K562 (cell line): ENCODE results near the gene ETS2. TPM values are rescaled to one million over a fixed set of nuclear protein-coding genes. Genes with fewer than 3 reads are reported as not detected.

ENCODE experiments used
- CBX5 ChIP-seq: IDR thresholded peaks from 2 replicates; pipeline ENCODE4 v1.6.1; 2014; ENCODE audit warnings: low read depth, borderline replicate concordance
- JUN ChIP-seq, 2 experiments: sonication (generic) in 1 of 2; formaldehyde crosslinking in 1 of 2; IDR thresholded peaks; 2 replicates each; pipeline versions ENCODE4 v1.6.1 to v1.8.0; 2012 to 2022; ENCODE audit warnings: borderline replicate concordance in 2 of 2, mild to moderate bottlenecking in 2 of 2, improper control_type of control experiment in 1 of 2, low read depth in 1 of 2, low read length in 1 of 2, missing genetic modification reagents in 1 of 2
- NR1H2 ChIP-seq: sonication (generic); formaldehyde crosslinking; IDR thresholded peaks from 2 replicates; pipeline ENCODE4 v1.4.0; 2020; ENCODE audit warnings: mild to moderate bottlenecking, missing genetic modification reagents
- ZC3H8 ChIP-seq: fragments of 450-650 bp; IDR thresholded peaks from 2 replicates; pipeline ENCODE4 v1.6.1; 2017
- polyA plus RNA-seq, 8 experiments: library from polyadenylated mRNA; depleted of rRNA in 4 of 8; stranded (reverse) in 5 of 8; unstranded in 3 of 8; fragments of >200 nt; fragmentation: Nextera tagmentation in 2 of 8; fragmentation: Illumina TruSeq in 1 of 8; extraction: Ambion mirVana in 2 of 8; extraction: Trizol in 1 of 8; gene quantifications; 2 replicates each; pipeline versions ENCODE4 v1.2.1 to v1.2.3, GENCODE V29; 2011 to 2014; ENCODE audit warnings: inconsistent platforms in 1 of 8, missing spikeins in 1 of 8
- total RNA-seq, 7 experiments: library from RNA; depleted of rRNA in 6 of 7; stranded (reverse); fragments of >200 nt in 6 of 7; fragmentation: Illumina TruSeq in 2 of 7; extraction: Trizol in 2 of 7; gene quantifications; 2 replicates each; pipeline versions ENCODE4 v1.2.1 to v1.2.3, GENCODE V29; 2011 to 2021; ENCODE audit warnings: low replicate concordance in 1 of 7
- TF ChIP-seq, protein P1 (sequence below), 2 experiments: fragments of 450-650 bp; IDR thresholded peaks; 2 replicates each; pipeline ENCODE4 v1.6.1; 2016; ENCODE audit warnings: mild to moderate bottlenecking in 2 of 2, borderline replicate concordance in 1 of 2, low read depth in 1 of 2, moderate library complexity in 1 of 2
- TF ChIP-seq, protein P2 (sequence below): fragments of 200-800 bp; sonication (Bioruptor generic); IDR thresholded peaks from 2 replicates; pipeline ENCODE4 v1.6.1; 2017; ENCODE audit warnings: missing genetic modification characterization, missing compliant biosample characterization
- TF ChIP-seq, protein P3 (sequence below): IDR thresholded peaks from 2 replicates; pipeline ENCODE4 v1.6.1; 2011; ENCODE audit warnings: borderline replicate concordance, low read depth, mild to moderate bottlenecking, moderate library complexity, low read length; ENCODE audit not compliant: insufficient read depth, poor library complexity, severe bottlenecking

Gene ETS2
- total and polyA plus RNA-seq, 9 of the 15 experiments (the other 6 are each of a cell fraction or from before 2014, with no cell fraction given) = 1.7 to 24.4 (median 12.2) TPM

DNA sequence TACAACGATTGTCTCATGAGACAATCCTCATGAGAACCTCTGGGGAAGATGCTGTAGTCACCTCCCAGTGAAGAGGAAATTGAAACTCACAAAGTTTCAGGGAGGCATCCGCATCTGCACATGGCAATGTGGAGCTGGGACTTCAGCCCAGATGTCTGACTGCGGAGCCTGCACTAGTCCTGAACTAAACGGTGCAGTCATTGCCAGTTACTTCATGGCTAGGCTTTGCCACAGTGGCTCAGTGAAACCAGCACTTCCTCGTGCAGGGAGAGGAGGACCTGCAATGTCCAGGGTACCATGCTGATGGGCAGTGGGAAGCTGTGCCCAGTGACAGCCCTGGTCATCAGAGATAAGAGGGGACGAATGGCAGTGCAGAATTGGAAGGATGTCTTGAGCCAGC lies 40.7 kb upstream of the ETS2 start (continued):
- TF ChIP-seq, protein P1, sequence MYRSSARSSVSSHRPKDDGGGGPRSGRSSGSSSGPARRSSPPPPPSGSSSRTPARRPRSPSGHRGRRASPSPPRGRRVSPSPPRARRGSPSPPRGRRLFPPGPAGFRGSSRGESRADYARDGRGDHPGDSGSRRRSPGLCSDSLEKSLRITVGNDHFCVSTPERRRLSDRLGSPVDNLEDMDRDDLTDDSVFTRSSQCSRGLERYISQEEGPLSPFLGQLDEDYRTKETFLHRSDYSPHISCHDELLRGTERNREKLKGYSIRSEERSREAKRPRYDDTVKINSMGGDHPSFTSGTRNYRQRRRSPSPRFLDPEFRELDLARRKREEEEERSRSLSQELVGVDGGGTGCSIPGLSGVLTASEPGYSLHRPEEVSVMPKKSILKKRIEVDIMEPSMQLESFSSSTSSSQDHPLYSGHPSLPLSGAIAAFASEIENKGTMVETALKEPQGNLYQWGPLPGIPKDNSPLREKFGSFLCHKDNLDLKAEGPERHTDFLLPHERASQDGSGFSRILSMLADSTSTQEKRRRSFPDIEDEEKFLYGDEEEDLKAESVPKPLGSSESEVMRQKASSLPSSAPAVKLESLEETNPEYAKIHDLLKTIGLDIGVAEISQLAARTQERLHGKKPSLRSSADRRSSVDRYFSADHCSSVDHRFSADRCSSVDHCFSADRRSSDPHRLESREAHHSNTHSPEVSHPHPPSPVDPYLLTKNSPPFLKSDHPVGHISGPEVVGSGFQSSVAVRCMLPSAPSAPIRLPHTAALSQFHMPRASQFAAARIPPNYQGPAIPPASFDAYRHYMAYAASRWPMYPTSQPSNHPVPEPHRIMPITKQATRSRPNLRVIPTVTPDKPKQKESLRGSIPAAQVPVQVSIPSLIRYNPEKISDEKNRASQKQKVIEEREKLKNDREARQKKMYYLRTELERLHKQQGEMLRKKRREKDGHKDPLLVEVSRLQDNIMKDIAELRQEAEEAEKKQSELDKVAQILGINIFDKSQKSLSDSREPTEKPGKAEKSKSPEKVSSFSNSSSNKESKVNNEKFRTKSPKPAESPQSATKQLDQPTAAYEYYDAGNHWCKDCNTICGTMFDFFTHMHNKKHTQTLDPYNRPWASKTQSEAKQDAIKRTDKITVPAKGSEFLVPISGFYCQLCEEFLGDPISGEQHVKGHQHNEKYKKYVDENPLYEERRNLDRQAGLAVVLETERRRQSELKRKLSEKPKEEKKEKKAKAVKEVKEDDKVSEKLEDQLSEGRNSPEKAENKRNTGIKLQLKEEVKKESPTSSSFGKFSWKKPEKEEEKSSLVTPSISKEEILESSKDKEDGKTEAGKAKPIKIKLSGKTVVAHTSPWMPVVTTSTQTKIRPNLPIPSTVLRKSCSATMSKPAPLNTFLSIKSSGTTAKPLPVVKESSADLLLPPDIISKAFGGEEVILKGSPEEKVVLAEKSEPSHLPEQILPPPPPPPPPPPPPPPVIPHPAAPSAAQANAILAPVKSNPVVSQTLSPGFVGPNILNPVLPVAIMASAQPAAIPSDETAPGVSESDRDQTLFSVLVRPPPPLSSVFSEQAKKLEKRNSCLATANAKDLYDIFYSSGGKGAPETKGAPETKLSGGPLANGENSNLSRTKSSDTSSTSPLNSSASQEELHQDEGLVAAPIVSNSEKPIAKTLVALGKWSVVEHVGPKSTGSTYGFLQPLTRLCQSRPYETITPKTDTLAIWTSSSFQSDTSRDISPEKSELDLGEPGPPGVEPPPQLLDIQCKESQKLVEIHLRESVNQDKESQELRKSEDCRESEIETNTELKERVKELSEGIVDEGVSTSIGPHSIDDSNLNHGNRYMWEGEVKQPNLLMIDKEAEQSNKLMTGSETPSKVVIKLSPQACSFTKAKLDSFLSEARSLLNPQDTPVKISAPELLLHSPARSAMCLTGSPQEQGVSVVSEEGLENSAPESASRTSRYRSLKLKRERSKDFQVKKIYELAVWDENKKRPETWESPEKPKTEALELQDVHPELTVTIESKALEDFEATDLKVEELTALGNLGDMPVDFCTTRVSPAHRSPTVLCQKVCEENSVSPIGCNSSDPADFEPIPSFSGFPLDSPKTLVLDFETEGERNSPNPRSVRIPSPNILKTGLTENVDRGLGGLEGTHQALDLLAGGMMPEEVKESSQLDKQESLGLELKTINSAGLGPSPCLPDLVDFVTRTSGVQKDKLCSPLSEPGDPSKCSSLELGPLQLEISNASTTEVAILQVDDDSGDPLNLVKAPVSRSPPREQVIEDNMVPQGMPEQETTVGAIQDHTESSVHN (IDR thresholded peaks at IDR 0.05; ENCODE audit: borderline replicate concordance in 1 of 2, low read depth in 1 of 2) = no peak
- TF ChIP-seq, protein P2, sequence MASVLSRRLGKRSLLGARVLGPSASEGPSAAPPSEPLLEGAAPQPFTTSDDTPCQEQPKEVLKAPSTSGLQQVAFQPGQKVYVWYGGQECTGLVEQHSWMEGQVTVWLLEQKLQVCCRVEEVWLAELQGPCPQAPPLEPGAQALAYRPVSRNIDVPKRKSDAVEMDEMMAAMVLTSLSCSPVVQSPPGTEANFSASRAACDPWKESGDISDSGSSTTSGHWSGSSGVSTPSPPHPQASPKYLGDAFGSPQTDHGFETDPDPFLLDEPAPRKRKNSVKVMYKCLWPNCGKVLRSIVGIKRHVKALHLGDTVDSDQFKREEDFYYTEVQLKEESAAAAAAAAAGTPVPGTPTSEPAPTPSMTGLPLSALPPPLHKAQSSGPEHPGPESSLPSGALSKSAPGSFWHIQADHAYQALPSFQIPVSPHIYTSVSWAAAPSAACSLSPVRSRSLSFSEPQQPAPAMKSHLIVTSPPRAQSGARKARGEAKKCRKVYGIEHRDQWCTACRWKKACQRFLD (CRISPR knock-in tag) = no peak
- no peak for TF ChIP-seq NR1H2 (CRISPR knock-in tag)
- TF ChIP-seq, protein P3, sequence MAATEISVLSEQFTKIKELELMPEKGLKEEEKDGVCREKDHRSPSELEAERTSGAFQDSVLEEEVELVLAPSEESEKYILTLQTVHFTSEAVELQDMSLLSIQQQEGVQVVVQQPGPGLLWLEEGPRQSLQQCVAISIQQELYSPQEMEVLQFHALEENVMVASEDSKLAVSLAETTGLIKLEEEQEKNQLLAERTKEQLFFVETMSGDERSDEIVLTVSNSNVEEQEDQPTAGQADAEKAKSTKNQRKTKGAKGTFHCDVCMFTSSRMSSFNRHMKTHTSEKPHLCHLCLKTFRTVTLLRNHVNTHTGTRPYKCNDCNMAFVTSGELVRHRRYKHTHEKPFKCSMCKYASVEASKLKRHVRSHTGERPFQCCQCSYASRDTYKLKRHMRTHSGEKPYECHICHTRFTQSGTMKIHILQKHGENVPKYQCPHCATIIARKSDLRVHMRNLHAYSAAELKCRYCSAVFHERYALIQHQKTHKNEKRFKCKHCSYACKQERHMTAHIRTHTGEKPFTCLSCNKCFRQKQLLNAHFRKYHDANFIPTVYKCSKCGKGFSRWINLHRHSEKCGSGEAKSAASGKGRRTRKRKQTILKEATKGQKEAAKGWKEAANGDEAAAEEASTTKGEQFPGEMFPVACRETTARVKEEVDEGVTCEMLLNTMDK = no peak
- TF ChIP-seq ZC3H8 = no peak
- no peak for TF ChIP-seq JUN (IDR thresholded peaks at IDR 0.05; ENCODE audit: borderline replicate concordance, low read depth, low read length)
- no peak for TF ChIP-seq JUN (CRISPR knock-in tag; IDR thresholded peaks at IDR 0.05; ENCODE audit: borderline replicate concordance)
- TF ChIP-seq CBX5 = no peak
- TF ChIP-seq, all 486 proteins: peak for 0
